ENCODE results near the gene DUSP6. TPM values are rescaled to one million over a fixed set of nuclear protein-coding genes. Genes with fewer than 3 reads are reported as not detected.
A peak's percentile ranks its signal among the peaks of the same experiment; 100 is the strongest.

The DUSP6 gene
- total and polyA plus RNA-seq, 2 of the 13 experiments (the other 11 are each of a cell fraction or from before 2014, with no cell fraction given): 40.9 to 161 TPM

- TF ChIP-seq POGZ (CRISPR knock-in tag; IDR thresholded peaks at IDR 0.05) (peak; percentile 19; the same call in 1 of the 2 replicates), ZNF484 (CRISPR knock-in tag; IDR thresholded peaks at IDR 0.05; ENCODE audit: borderline replicate concordance, low read depth) (no peak), NR2F1 (CRISPR knock-in tag; IDR thresholded peaks at IDR 0.05) (no peak), ZNF580 (CRISPR knock-in tag; IDR thresholded peaks at IDR 0.05; ENCODE audit: borderline replicate concordance, low read depth) (no peak), MBD4 (IDR thresholded peaks at IDR 0.05; ENCODE audit: borderline replicate concordance, low read length) (no peak), BORCS8-MEF2B (CRISPR knock-in tag; IDR thresholded peaks at IDR 0.05) (no peak), ZNF605 (CRISPR knock-in tag; IDR thresholded peaks at IDR 0.05) (no peak), ZSCAN30 (CRISPR knock-in tag; IDR thresholded peaks at IDR 0.05) (no peak), ZNF883 (CRISPR knock-in tag; IDR thresholded peaks at IDR 0.05; ENCODE audit: not compliant biosample characterization) (no peak), KDM5A (IDR thresholded peaks at IDR 0.05; ENCODE audit: borderline replicate concordance, low read length) (no peak), ZSCAN22 (CRISPR knock-in tag; IDR thresholded peaks at IDR 0.05) (no peak), SNAPC2 (CRISPR knock-in tag; IDR thresholded peaks at IDR 0.05) (no peak), TCF12 (IDR thresholded peaks at IDR 0.05) (no peak), TCF12 (CRISPR knock-in tag; IDR thresholded peaks at IDR 0.05) (no peak), NFYC (CRISPR knock-in tag; IDR thresholded peaks at IDR 0.05) (no peak), ZSCAN25 (CRISPR knock-in tag; IDR thresholded peaks at IDR 0.05) (no peak), HNF1A (IDR thresholded peaks at IDR 0.05; ENCODE audit: low read depth) (no peak), HNF1A (CRISPR knock-in tag; IDR thresholded peaks at IDR 0.05; ENCODE audit: borderline replicate concordance) (no peak), EEA1 (CRISPR knock-in tag; IDR thresholded peaks at IDR 0.05; ENCODE audit: borderline replicate concordance) (no peak), KDM2A (CRISPR knock-in tag; IDR thresholded peaks at IDR 0.05; ENCODE audit: borderline replicate concordance, low read depth) (no peak), ZNF558 (CRISPR knock-in tag; IDR thresholded peaks at IDR 0.05; ENCODE audit: borderline replicate concordance) (no peak), THAP11 (CRISPR knock-in tag; IDR thresholded peaks at IDR 0.05) (no peak), ZNF878 (CRISPR knock-in tag; IDR thresholded peaks at IDR 0.05) (no peak), BATF2 (CRISPR knock-in tag; IDR thresholded peaks at IDR 0.05) (no peak), ZNF773 (CRISPR knock-in tag; IDR thresholded peaks at IDR 0.05; ENCODE audit: borderline replicate concordance) (no peak), MED1 (CRISPR knock-in tag; IDR thresholded peaks at IDR 0.05) (no peak; the same call in 1 of the 2 replicates), HOMEZ (CRISPR knock-in tag; IDR thresholded peaks at IDR 0.05; ENCODE audit: low read depth) (0 out of 2 replicates have a peak, but pooled peaks have one; percentile 20)
Measured at GRCh38 chr12:89386138-89386537, 33.8 kb upstream of the DUSP6 start (continued).
